Omental fat pad (tissue), 4 donors: ENCODE results near the gene PHF21B. TPM values are rescaled to one million over a fixed set of nuclear protein-coding genes. Genes with fewer than 3 reads are reported as not detected.

Source experiments
- ATAC-seq: fragments of 150-250 bp; one replicate; pipeline ENCODE4 v1.9.1; 2016; ENCODE audit warnings: mild to moderate bottlenecking, moderate library complexity; ENCODE audit not compliant: low FRiP score
- DNase-seq: peaks from one replicate; pipeline ENCODE4 v3.0.0-alpha.2; 2019; ENCODE audit warnings: low spot score
- CTCF ChIP-seq, 3 donors: fragments of 450-650 bp; IDR thresholded peaks; one replicate each; pipeline ENCODE4 v1.5.1; 2016 to 2017; ENCODE audit warnings: antibody characterized with exemption in 3 of 3, mild to moderate bottlenecking in 3 of 3, moderate library complexity in 2 of 3
- total RNA-seq, 4 donors: library from RNA; depleted of rRNA; stranded (reverse); fragments of >200 nt; gene quantifications; one replicate each; pipeline ENCODE4 v1.1.0, GENCODE V29; 2016

The PHF21B gene
- total RNA-seq, 4 donors from 2014 or later = 0.44 TPM; not detected in 3

DNA sequence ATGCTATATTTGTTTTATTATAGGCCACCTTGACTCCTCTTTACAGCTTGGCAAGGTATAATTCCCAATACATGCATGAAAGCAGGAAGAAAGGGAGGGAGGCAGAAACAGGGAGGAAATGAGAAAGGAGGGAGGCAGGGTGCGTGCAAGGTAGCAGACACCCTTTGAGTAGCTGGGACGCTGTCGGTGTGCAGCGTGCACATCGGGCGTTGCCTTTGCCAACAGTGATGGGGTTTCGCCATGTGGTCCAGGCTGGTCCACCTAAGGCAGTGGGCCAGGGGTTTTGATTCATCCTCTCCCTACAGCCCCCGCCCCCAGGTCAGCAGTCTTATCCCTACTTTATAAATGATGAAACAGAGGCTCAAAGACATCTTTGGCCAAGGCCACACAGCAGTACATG lies 25.0 kb upstream of the PHF21B start:
- no peak for TF ChIP-seq CTCF (IDR thresholded peaks at IDR 0.05)
- DNase-seq (no peak), ATAC-seq (no peak)

- ATAC-seq = no peak
- DNase-seq = no peak
- no peak for TF ChIP-seq CTCF (IDR thresholded peaks at IDR 0.05)
Measured at GRCh38 chr22:45034156-45034555, 24.4 kb upstream of the PHF21B start.

DNA sequence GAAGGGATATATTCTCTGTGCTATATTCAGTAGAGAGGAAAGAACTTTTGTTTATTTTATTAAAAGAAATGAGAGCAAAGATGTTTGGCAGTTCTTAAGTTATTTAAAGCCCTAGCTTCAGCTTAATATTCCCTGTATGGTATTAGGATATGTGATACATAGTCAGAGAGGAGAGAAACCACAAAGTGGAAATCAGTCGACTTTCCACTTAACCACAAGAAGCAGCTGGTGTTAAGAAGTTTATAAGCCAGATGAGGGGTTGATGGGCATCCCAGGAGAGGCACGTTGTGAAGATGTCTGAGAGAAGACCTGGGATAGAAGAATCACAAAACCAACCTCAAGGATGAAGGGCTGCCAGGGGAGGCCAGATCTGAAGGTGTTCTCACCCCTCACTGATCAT lies 23.3 kb upstream of the PHF21B start:
- ATAC-seq (no peak), DNase-seq (no peak)
- no peak for TF ChIP-seq CTCF (IDR thresholded peaks at IDR 0.05)

- TF ChIP-seq CTCF (IDR thresholded peaks at IDR 0.05) = no peak
- no peak for DNase-seq
- no peak for ATAC-seq
Measured at GRCh38 chr22:45031629-45032403, 22.0 kb upstream of the PHF21B start.

GRCh38 chr22:45029501-45029900 lies 19.7 kb upstream of the PHF21B start:
- no peak for DNase-seq
- no peak for ATAC-seq
- TF ChIP-seq CTCF (IDR thresholded peaks at IDR 0.05) = no peak

- ATAC-seq (no peak), DNase-seq (no peak)
- no peak for TF ChIP-seq CTCF (IDR thresholded peaks at IDR 0.05)
Measured at GRCh38 chr22:45026511-45026910, 16.7 kb upstream of the PHF21B start.

DNA sequence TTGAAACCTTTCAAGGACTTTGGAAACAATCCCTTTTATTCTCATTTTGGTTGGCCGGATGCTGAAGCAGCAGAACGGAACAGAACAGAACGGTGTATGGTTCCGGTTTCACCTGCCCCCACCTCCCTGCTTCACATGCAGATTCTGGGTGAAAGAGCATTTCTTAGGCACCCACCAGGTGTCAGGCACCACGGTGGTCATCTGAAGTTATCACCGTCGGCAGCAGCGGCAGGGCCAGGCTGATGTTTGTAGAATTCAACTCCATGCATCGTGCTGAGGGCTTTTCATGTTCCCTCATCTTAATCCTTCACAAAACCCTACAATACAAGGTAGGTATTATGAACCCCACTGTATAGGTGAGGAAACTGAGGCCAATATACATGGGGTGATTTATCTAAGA lies 13.6 kb upstream of the PHF21B start:
- TF ChIP-seq CTCF (IDR thresholded peaks at IDR 0.05) = no peak
- no peak for DNase-seq
- no peak for ATAC-seq
